SKM-1 treated with dmso at 0.1 percent for 144 hours (cell line): Measurements from ENCODE around the gene CHN1.

Source experiments
- DNase-seq: peaks from one replicate; lab custom pipeline; 2025; ENCODE audit not compliant: unreplicated experiment; lab: John Stamatoyannopoulos, UW

Gene CHN1

GRCh38 chr2:175011505-175011904 lies 6.3 kb upstream of the CHN1 start:
- DNase-seq: no peak

DNA sequence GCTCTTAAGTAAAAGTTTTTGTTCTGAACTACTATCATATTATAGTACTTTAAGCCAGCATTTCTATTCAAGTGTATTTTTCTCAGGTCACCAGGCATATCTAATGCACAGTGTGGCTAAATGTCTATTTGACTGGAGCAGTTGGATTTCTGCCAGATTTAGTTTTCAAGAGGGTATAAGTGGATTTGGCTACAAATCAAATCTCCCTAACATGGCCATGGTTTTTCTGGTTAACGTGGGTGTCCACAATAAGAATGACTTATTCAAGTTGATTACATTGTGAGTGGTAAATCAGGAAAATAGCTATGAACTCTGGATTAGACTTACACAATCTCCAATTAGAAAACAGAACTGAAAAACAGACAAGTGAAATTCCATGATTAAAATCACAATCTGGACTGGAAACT lies 5.7 kb upstream of the CHN1 start:
- DNase-seq: no peak

GRCh38 chr2:175009917-175010621 lies 4.9 kb upstream of the CHN1 start:
- no peak for DNase-seq

DNA sequence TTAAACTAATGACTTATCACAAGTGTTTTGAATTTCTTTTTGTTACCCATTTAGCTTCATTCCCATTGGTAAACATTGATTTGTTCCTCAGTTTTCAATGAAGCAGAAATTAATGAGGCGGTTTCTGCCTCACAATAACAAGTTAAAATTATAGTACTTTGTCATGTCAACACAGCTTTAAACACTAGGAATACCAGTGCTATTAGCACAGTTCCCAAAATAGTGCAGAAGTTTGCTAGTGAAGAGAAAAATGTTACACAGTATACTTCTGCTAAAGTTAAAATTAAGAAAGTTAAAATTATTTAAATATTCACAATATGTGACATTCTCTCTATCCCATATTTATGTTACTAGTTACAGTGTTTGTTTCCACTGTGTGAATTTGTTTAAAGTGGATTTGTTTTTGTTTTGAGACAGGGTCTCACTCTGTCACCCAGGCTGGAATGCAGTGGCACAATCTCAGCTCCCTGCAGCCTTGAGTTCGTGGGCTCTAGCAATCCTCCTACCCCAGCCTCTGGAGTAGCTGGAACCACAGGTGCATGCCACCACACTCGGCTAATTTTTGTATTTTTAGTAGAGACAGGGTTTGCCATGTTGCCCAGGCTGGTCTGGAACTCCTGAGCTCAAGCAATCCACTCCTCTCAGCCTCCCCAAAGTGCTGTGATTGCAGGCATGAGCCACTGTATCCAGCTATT lies 3.8 kb upstream of the CHN1 start:
- no peak for DNase-seq

GRCh38 chr2:175008009-175008408 lies 2.8 kb upstream of the CHN1 start:
- DNase-seq: no peak

DNA sequence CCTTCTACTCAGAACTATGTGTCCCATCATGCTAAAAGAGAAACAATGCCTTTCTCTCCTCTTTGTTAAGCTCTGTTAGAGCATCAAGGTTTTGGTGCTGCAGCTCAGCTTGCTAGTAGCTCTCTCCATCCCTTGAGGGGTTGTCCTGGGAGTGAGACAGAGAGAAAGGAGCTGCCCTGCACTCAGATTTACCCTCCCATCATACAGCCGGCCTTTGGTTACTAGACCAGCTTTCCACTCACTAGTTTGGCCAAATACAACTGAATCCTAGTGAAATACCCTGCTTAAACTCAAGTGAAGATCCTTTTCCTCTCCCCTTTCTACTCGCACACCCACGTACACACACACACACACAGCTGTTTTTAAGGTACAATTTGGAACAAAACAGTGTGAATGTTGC lies 2.3 kb upstream of the CHN1 start:
- no peak for DNase-seq

GRCh38 chr2:175006281-175006680 lies 1.1 kb upstream of the CHN1 start:
- no peak for DNase-seq

DNA sequence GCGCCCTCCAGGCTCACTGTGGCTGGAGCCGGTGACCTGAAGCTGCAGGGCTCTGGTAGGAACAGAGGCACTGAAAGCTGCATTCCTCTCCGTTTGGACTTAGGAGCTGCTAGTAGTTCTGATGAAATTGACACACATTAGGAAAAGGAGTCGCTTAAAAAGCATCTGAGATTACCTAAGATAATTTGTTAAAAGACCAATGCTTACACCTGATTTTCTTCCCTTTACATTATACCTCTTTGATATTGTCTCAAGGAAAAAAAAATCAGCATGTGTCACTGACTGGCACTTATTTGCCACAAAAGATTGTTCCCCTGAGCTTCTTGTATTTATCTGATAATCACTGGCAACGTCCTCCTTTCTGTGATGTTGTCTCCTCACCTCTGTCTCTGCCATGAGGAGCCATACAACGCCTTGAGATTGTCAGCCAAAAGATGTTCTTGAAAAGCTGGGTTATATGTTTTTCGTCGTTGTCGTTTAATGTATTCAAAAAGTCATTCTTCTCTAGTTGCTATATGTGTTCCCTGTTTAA lies 618 bp upstream of the CHN1 start:
- DNase-seq: no peak

- DNase-seq: no peak
Observed at GRCh38 chr2:175004730-175004979, 526 bp downstream of the CHN1 start.

GRCh38 chr2:175003875-175004729 lies 1.1 kb downstream of the CHN1 start:
- DNase-seq: no peak

GRCh38 chr2:175002547-175003274 lies 2.5 kb downstream of the CHN1 start:
- no peak for DNase-seq

GRCh38 chr2:175001566-175001965 lies 3.6 kb downstream of the CHN1 start:
- no peak for DNase-seq

- DNase-seq: no peak
Observed at GRCh38 chr2:174997110-174997509, 8.1 kb downstream of the CHN1 start.

DNA sequence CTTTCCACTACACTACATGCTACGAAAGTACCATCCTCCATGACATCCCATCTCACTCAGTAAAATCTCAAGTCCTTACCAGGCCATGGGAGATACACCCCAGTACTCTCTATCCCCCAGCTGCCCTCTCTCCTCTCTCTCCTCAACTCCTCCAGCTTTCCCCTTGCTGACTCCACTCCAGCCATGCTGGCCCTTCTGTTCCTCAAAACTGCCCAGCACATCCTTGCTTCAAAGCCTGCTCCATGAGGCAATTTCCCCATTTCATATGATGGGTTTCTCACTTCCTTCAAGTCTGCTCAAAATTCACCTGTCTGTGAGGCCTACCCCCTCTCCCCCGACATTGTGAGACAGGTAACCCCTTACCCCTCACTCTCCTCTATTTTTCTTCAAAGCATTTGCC lies 8.6 kb downstream of the CHN1 start:
- no peak for DNase-seq

DNA sequence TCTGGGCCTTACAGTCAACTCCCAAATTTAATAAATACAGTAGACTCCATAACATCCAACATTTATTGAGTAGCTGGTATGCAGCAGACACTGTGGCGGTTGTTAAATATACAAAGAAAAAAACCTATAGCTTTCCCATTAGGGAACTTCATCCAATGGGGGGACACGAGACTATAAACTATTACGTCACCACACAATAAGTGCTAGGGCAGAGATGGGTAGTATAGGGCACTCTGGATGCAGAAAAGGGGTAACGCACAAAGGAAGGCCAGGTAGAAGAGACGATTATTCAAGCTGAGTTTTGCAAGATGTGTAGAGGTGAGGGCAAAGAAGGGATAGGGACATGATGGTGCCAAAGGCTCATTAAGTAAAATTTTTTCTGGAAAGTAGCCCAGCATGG lies 10.8 kb downstream of the CHN1 start:
- DNase-seq: no peak

DNA sequence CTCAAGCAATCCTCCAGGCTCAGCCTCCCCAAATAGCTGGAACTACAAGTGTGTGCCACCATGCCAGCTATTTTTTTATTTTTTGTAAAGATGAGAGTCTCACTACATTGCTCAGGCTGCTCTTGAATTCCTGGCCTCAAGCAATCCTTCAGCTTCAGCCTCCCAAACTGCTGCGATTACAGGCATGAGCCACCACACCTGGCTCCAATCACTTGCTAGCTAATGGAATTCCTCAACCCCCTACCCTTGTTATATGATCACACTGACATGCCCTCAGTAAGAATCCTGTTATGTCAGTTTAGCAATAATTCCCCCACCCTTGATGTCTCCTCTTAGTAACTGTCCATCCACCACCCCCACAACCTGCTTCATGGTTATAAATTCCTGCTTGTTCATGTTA lies 12.3 kb downstream of the CHN1 start:
- DNase-seq: no peak

DNA sequence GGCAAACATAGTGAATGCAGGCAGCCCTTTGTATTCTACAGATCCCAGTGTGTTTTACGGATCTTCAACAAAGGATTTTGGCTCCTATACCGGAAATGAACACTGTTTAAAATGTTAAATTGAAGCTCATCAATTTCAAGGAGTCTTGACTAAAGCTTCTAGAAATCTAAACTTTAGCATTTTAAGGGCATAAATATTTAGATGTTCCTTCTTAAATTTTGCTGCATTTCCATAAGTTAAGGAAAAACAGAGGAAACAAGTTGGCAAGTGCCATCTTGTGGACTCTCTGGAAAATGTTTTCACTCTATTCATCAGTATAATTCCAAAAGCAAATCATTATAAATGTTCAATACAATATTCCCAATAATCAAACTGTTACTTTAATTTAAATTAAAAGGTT lies 19.6 kb downstream of the CHN1 start:
- no peak for DNase-seq

GRCh38 chr2:174984561-174984960 lies 20.6 kb downstream of the CHN1 start:
- no peak for DNase-seq

- no peak for DNase-seq
Observed at GRCh38 chr2:174981331-174981730, 23.9 kb downstream of the CHN1 start.

DNA sequence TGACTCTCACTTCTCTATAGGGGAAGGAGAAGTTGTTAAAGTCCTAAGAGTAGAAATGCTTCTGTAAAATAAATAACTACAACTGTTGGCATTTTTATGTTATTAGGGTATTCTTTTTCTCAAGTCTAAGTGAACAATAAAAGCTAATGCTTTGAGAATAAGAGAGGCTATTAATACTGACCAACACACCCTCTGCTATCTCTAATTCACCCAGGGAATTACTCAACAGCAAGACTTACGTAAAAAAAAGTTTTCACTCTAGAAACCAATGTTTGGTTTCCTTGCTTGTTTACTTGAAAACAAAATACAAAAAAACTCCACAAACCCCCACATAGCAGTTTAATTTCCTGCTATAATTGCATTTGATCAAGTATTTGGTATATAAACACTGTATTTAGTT lies 25.2 kb downstream of the CHN1 start:
- DNase-seq: no peak

DNA sequence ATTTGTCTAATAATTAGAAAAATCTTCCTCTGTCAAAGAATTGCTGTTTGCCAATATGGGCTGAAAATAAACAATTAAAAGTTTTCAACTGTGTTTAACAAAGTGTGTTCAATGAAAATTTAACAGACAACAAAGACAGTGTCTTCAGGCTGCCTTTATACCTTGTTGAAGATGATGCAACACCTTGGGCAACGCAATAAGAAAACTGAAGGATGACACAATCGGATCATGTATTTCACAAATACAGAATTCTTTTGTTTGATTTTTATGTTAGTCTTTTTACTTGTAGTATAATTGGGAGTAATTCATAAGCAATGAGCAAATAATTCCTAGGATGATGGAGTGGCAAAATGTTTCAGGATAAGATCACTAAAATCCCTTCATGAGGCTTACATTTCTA lies 27.8 kb downstream of the CHN1 start:
- no peak for DNase-seq
